ENCODE results near the gene SOX10.
"Not testable (repeated sequence)": the region's sequence is repeated elsewhere in the genome, so short reads cannot be mapped to it uniquely, and the experiment has no call there.

The SOX10 gene

DNA sequence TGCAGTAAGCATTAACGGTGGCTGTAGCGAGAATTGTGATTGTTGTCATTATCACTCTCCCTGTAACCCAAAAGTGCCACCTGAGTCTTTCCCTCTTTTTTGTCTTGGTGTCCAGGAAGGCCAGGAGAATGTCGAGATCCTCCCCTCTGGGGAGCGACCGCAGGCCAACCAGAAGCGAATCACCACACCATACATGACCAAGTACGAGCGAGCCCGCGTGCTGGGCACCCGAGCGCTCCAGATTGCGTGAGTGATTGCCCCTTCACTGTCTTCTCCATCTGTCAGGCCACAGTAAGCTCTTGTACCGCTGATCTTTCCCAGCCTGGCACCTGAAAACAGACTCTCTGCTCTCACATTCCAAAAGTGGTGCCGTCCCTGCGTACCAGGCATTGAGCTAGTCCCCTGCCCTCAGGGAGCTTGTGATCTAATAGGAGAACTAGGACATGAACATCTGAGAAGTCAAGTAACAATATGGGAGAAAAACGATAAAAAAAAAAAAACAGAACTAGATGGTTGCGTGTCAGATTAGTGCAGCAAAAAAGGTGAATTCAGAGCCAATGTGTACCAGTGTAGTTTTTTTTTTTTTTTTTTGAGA, 25.0 kb downstream of the SOX10 start:
- DNase-seq: no peak

GRCh38 chr22:37957232-37957631, 27.1 kb downstream of the SOX10 start:
- no peak for DNase-seq

- DNase-seq: not testable (repeated sequence)
These were observed 28.4 kb downstream of the SOX10 start for GRCh38 chr22:37955825-37956397.

GRCh38 chr22:37954686-37955085, 29.7 kb downstream of the SOX10 start:
- no peak for DNase-seq

DNA sequence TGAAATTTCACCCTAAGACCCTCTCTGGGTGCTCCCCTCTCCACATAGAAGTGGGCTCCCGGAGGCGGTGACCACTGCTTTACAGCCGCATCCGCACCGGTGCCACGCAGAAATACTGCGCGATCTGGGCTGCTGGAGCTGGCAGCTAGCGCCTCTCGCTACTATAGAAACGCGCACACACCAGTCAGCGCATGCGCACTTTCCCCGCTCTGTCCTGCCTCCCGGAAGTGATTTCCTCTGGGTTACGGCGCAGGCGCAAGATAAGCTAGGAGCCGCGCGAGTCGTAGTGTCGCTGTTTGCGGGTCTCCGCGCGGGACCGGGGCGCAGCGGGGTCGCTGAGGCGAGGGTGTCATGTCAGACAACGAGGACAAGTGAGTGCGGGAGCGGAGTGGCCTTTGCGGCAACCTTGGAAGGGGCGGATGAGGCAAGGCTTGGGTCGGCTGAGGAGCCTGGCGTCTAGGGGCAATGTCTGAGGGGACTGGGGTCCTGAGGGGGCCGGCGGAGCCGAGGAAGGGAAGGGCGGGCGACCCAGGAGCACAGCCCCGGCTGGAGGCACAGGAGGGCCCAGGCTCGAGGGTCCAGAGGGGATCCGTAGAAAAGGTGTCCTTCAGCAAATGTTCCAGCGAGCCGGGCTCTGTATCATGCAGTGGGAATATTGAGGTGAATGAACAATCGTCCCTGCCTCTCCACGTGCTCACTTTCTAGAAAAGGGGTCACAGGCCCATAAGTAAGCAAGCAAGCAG, 30.7 kb downstream of the SOX10 start, which contains the start of the genes C22orf23 and POLR2F:
TSS of gene C22orf23 (minus strand) at position 165 of the 743 bp plus-strand sequence. CDS start 452 bp downstream, outside the sequence.
TSS of gene POLR2F (plus strand) at position 263 of the 743 bp plus-strand sequence. CDS start at position 352, 89 bp downstream.
- peak; percentile 95 for DNase-seq

- no peak for DNase-seq
These were observed 31.3 kb downstream of the SOX10 start for GRCh38 chr22:37953062-37953436.

DNA sequence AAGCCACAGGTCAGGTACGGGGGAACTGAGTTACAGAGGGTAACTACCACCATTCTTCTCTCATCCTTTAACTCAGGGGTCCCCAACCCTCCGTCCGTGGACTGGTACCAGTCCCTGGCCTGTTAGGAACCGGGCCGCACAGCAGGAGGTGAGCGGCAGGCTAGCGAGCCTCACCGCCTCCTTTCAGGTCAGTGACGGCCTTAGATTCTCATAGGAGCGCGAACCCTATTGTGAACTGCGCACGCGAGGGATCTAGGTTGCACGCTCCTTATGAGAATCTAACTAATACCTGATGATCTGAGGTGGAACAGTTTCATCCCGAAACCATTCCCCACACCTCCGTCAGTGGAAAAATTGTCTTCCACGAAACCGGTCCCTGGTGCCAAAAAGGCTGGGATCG, 31.7 kb downstream of the SOX10 start:
- not testable (repeated sequence) for DNase-seq

DNA sequence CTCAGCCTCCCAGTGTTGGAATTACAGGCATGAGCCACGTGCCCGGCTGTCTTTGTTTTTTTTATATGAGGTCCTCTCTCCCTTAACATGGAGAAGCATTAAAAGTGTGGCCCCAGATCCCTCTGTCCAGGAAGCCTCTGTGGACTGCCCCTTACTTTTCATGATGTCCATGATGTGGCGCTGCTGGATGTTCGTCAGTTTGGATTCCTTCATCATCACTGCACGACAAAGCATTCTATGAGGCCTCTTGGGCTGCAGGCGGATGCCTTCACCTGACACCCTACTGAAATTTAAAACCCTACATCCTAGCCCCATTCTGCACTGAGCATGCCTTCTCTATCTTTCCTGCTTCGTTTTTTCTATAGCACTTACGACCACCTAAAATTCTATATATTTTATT, 33.0 kb downstream of the SOX10 start:
- DNase-seq: no peak

DNA sequence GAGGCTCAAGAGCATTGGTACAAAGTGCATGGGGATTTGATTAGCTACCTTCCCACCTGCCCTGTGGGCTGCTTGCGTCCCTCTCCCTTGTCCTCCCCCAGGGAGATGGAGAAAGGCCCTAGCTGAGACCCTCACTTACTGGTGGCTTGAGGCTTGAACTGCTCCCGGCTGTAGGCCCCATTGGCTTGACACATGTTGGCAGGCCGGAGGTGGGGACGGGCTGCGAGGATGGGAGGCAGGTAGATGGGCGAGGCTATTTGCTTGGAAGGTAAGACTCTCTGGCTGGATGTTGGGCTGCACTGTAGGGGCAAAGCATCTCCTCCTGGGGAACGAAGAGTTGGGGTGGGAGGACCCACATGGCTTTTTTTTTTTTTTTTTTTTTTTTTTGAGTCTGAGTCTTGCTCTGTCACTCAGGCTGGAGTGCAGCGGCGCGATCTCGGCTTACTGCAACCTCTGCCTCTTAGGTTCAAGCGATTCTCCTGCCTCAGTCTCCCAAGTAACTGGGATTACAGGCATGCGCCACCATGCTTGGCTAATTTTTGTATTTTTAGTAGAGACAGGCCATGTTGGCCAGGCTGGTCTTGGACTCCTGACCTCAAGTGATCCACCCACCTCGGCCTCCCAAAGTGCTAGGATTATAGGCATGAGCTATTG, 37.1 kb downstream of the SOX10 start:
- DNase-seq: not testable (repeated sequence)

GRCh38 chr22:37944423-37944822, 39.9 kb downstream of the SOX10 start:
- not testable (repeated sequence) for DNase-seq

DNA sequence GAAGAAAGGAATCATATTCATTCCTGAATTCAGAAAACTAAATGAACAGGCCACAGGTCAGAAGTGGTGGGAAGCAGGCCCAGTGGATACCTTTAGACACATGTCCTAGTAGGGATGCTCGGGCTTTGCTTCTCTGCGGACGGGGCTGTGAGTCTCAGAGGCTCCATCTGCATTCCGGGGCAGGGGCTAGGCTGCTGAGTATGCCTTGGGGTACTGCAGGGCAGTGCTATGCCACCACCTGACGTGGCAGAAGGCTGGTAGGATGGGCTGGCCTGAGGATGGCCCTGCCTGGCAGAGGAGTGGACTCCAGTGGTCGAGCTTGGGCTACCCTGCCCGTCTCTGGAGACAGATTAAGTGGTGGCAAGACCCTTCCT, 40.5 kb downstream of the SOX10 start:
- no peak for DNase-seq

DNA sequence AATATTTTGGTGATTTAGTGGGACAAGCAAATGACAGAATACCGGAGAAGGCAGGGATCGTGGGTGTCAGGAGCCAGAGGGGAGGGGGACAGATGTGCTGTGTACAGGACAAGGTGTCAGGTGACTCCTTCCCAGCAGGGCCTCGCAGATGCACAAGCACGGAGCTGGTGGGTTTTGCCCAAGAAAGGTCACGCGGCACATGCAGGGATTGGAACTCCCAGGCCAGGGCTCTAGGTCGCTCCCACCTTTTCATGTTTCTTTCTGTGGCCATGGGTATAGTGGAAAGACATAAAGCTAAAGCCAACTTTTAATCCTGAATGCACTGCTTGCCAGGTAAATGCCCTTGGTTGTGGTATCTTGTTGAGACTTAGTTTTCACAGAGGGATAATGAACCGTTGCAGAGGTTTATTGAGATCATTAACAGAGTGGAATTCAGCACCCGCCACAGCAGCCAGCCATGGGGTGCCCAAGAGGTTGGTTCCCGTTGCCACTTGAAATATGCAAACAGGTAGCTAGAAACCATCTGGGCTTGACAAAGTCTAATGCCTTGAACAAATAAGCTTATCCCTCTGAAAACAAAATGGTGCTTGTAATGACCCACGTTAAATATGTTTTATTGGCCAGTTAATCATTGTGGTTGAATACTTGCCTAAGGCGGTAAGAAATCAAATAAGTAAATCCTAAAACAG, 41.1 kb downstream of the SOX10 start:
- no peak for DNase-seq

GRCh38 chr22:37942133-37942532, 42.2 kb downstream of the SOX10 start:
- no peak for DNase-seq

DNA sequence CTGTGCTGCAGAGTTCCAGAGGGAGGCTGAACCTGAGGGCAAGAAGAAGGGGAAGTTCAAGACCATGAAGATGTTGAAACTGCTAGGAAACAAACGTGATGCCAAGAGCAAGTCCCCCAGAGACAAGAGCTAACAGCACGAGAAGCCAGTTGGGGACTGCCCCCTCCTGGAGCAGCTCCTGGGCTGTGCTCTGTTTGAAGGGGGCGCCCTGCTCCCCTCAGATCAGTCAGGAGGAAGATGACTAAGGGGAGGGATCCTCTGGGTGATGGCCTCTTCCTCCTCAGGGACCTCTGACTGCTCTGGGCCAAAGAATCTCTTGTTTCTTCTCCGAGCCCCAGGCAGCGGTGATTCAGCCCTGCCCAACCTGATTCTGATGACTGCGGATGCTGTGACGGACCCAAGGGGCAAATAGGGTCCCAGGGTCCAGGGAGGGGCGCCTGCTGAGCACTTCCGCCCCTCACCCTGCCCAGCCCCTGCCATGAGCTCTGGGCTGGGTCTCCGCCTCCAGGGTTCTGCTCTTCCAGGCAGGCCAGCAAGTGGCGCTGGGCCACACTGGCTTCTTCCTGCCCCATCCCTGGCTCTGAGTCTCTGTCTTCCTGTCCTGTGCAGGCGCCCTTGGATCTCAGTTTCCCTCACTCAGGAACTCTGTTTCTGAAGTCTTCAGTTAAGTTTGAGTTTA, 43.5 kb downstream of the SOX10 start:
- DNase-seq: no peak

- DNase-seq: peak; percentile 71
These were observed 50.5 kb downstream of the SOX10 start for GRCh38 chr22:37933711-37934376.

DNA sequence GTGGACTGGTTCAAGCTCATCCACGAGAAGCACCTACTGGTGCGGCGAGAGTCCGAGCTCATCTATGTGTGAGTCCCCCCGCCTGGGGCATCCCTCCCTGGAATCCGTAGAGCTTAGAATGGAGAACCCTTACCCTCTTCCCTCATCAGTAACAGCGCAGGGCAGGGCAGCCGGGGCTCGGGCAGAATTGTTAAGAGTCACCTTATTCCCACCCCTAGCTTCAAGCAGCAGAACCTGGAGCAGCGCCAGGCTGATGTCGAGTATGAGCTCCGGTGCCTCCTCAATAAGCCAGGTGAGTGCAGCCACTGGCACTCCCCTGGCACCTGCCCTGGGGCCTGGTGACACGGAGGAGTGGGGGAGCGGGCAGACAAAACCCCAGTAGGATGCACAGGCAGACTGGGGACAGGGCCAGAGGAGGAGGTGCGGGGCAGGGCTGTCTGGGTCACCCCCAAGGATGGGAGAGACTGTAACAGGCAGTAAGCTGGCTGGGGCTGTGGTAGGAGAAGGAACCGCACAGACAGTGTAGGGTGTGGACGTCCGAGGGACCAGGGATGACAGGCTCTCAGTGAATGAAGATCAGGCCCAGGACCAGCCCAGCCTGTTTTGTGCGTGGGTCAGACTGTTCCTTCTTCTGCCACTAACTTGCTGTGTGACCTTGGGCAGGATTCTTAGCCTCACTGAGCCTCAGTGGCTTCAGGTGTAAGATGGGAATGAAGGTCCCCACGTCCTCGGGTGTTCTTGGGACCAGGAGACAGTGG, 51.4 kb downstream of the SOX10 start:
- DNase-seq: no peak

GRCh38 chr22:37932401-37932800, 52.0 kb downstream of the SOX10 start:
- no peak for DNase-seq

DNA sequence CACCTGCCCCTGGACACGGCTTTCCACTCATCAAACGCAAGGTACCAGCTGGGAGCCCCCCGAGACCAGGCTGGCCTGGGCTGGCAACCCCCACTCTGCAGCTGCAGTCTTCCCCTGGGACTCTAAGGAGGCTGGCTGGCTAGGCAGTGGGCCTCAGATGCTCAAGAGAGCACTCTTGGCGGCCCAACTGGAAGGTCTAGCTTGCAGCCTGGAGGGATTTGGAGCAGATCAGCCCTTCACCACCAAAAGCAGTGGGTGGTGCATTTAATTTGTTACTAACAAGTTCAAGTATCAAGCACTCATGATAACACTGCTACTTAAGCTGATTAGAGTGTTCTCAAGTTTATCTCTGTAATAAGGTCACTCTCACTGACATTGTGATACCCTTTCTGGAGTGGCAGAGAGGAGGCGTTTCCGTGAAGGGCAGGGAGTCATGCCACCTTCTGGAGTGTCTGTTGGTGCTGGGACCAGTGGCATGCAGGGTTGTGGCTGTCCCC, 52.4 kb downstream of the SOX10 start:
- no peak for DNase-seq

- DNase-seq: no peak
These were observed 53.4 kb downstream of the SOX10 start for GRCh38 chr22:37930952-37931440.

- no peak for DNase-seq
These were observed 53.9 kb downstream of the SOX10 start for GRCh38 chr22:37930270-37930951.

All from activated CD4-positive, alpha-beta T cell treated with anti-CD3 and anti-CD28 coated beads for 1 hour (primary cell).